ENCODE measurements around the gene RAB11B. TPM values are rescaled to one million over a fixed set of nuclear protein-coding genes. Genes with fewer than 3 reads are reported as not detected.
"Not testable (repeated sequence)": the region's sequence is repeated elsewhere in the genome, so short reads cannot be mapped to it uniquely, and the experiment has no call there.

RAB11B gene
- total RNA-seq, 3 donors from 2014 or later: 39.5 to 57.7 (median 41.3) TPM

- no peaks in the 10 kb centered on the region for H3K4me1 ChIP-seq
- H3K27ac ChIP-seq: no peak overlapping the region
- TF ChIP-seq POLR2AphosphoS5 (IDR thresholded peaks at IDR 0.05) (no peak), CTCF (IDR thresholded peaks at IDR 0.05) (no peak), POLR2A (IDR thresholded peaks at IDR 0.05) (no peak)
- no peaks in the 10 kb centered on the region for H3K36me3 ChIP-seq
- H3K27me3 ChIP-seq: no peaks in the 10 kb centered on the region
- intact Hi-C loops (cut with DNase I; ENCODE audit: low total_unique reads): no loop called here
- no peak for DNase-seq (ENCODE audit: low spot score in 2 of 2)
- H3K4me3 ChIP-seq: no peak overlapping the region
- no peaks in the 10 kb centered on the region for H3K9me3 ChIP-seq
Measured at GRCh38 chr19:8377598-8377997, 12.6 kb upstream of the RAB11B start.

- H3K4me3 ChIP-seq; H3K27ac ChIP-seq; H3K27me3 ChIP-seq; H3K9me3 ChIP-seq; intact Hi-C loops (cut with DNase I; ENCODE audit: low total_unique reads); DNase-seq (ENCODE audit: low spot score in 2 of 2); H3K36me3 ChIP-seq; H3K4me1 ChIP-seq: not testable (repeated sequence)
Measured at GRCh38 chr19:8379156-8379891, 10.8 kb upstream of the RAB11B start.

GRCh38 chr19:8384569-8384968 lies 5.6 kb upstream of the RAB11B start:
- H3K27ac ChIP-seq; H3K27me3 ChIP-seq; H3K9me3 ChIP-seq; H3K36me3 ChIP-seq; intact Hi-C loops (cut with DNase I; ENCODE audit: low total_unique reads); DNase-seq (ENCODE audit: low spot score in 2 of 2); H3K4me1 ChIP-seq; H3K4me3 ChIP-seq: not testable (repeated sequence)

- H3K27ac ChIP-seq: peak overlapping the region; percentile 76 to 84
- H3K4me3 ChIP-seq; H3K9me3 ChIP-seq; H3K27me3 ChIP-seq; H3K4me1 ChIP-seq; DNase-seq (ENCODE audit: low spot score in 2 of 2); intact Hi-C loops (cut with DNase I; ENCODE audit: low total_unique reads); H3K36me3 ChIP-seq: not testable (repeated sequence)
Measured at GRCh38 chr19:8385103-8385502, 5.1 kb upstream of the RAB11B start.

- H3K4me3 ChIP-seq: peak overlapping the region in 1 of 3 donors; percentile 13
Measured at GRCh38 chr19:8385566-8385965, 4.6 kb upstream of the RAB11B start.

GRCh38 chr19:8386419-8386818 lies 3.7 kb upstream of the RAB11B start:
- peak overlapping the region; percentile 76 to 84 for H3K27ac ChIP-seq
- H3K9me3 ChIP-seq; DNase-seq (ENCODE audit: low spot score in 2 of 2); H3K36me3 ChIP-seq; H3K4me1 ChIP-seq; H3K4me3 ChIP-seq; intact Hi-C loops (cut with DNase I; ENCODE audit: low total_unique reads); H3K27me3 ChIP-seq: not testable (repeated sequence)

More at GRCh38 chr19:8385566-8385965, 4.6 kb upstream of the RAB11B start:
- intact Hi-C loops (cut with DNase I; ENCODE audit: low total_unique reads); H3K27me3 ChIP-seq; H3K9me3 ChIP-seq; DNase-seq (ENCODE audit: low spot score in 2 of 2); H3K36me3 ChIP-seq; H3K4me1 ChIP-seq: not testable (repeated sequence)
- peak overlapping the region; percentile 76 to 84 for H3K27ac ChIP-seq

- TF ChIP-seq POLR2A (IDR thresholded peaks at IDR 0.05): no peak
- TF ChIP-seq CTCF (IDR thresholded peaks at IDR 0.05): no peak
- no peak for TF ChIP-seq POLR2AphosphoS5 (IDR thresholded peaks at IDR 0.05)
- H3K27ac ChIP-seq: peak overlapping the region; percentile 76 to 84
Measured at GRCh38 chr19:8386990-8387389, 3.2 kb upstream of the RAB11B start.

More at GRCh38 chr19:8386990-8387389, 3.2 kb upstream of the RAB11B start:
- no peaks in the 10 kb centered on the region for H3K9me3 ChIP-seq
- no peak overlapping the region for H3K4me3 ChIP-seq
- no peaks in the 10 kb centered on the region for H3K36me3 ChIP-seq
- no peaks in the 10 kb centered on the region for H3K27me3 ChIP-seq
- DNase-seq (ENCODE audit: low spot score in 2 of 2): no peak
- intact Hi-C loops (cut with DNase I; ENCODE audit: low total_unique reads): no loop called here
- peaks cover 0 to 11% of the 10 kb centered on the region in 2 donors for H3K4me1 ChIP-seq

Measured in breast epithelium (tissue), 4 donors.